MM.1S (cell line): ENCODE data around the gene DDN.

Source experiments
- DNase-seq: peaks from one replicate; pipeline ENCODE4 v3.0.0-alpha.2; 2015
- H2AFZ ChIP-seq: fragments of 300-600 bp; sonication (generic); 2 replicates; pipeline ENCODE4 v1.6.0; 2016; ENCODE audit warnings: antibody characterized with exemption, low read length
- H3F3A ChIP-seq: fragments of 300-600 bp; sonication (generic); 2 replicates; pipeline ENCODE4 v1.6.1; 2016; ENCODE audit warnings: mild to moderate bottlenecking, antibody characterized with exemption, low read length, moderate library complexity, mixed read lengths; ENCODE audit not compliant: insufficient read depth
- H3K27ac ChIP-seq: fragments of 300-600 bp; sonication (generic); 2 replicates; pipeline ENCODE4 v1.5.1; 2016; ENCODE audit warnings: mild to moderate bottlenecking, low read length
- H3K27me3 ChIP-seq: fragments of 300-600 bp; sonication (generic); replicated peaks from 2 replicates; pipeline ENCODE4 v1.6.0; 2016; ENCODE audit warnings: low read length; ENCODE audit not compliant: insufficient read depth
- H3K36me3 ChIP-seq: fragments of 300-600 bp; sonication (generic); replicated peaks from 2 replicates; pipeline ENCODE4 v1.6.1; 2016; ENCODE audit warnings: mild to moderate bottlenecking, low read length, mixed read lengths; ENCODE audit not compliant: insufficient read depth
- H3K4me1 ChIP-seq: fragments of 300-600 bp; sonication (generic); 2 replicates; pipeline ENCODE4 v1.6.1; 2016; ENCODE audit warnings: low read length, mixed read lengths
- H3K4me2 ChIP-seq: fragments of 300-600 bp; sonication (generic); 2 replicates; pipeline ENCODE4 v1.6.0; 2016; ENCODE audit warnings: low read depth, low read length
- H3K4me3 ChIP-seq: fragments of 300-600 bp; sonication (generic); 2 replicates; pipeline ENCODE4 v1.5.1; 2016; ENCODE audit warnings: low read length, mixed read lengths
- H3K79me2 ChIP-seq: fragments of 300-600 bp; sonication (generic); 2 replicates; pipeline ENCODE4 v1.6.1; 2016; ENCODE audit warnings: mixed run types, low read length, mixed read lengths
- H3K9ac ChIP-seq: fragments of 300-600 bp; sonication (generic); 2 replicates; pipeline ENCODE4 v1.6.1; 2016; ENCODE audit warnings: low read length, mixed read lengths
- H3K9me2 ChIP-seq: fragments of 300-600 bp; sonication (generic); replicated peaks from 2 replicates; pipeline ENCODE4 v1.6.1; 2016; ENCODE audit warnings: mild to moderate bottlenecking, low read length, mixed read lengths; ENCODE audit not compliant: insufficient read depth
- H3K9me3 ChIP-seq: fragments of 300-600 bp; sonication (generic); replicated peaks from 2 replicates; pipeline ENCODE4 v1.6.1; 2016; ENCODE audit warnings: mild to moderate bottlenecking, low read length, mixed read lengths; ENCODE audit not compliant: insufficient read depth
- H4K20me1 ChIP-seq: fragments of 300-600 bp; sonication (generic); 2 replicates; pipeline ENCODE4 v1.6.1; 2016; ENCODE audit warnings: mild to moderate bottlenecking, low read length, moderate library complexity, mixed read lengths; ENCODE audit not compliant: insufficient read depth
- CTCF ChIP-seq: fragments of 300-600 bp; sonication (generic); IDR thresholded peaks from 2 replicates; pipeline ENCODE4 v1.5.1; 2016; ENCODE audit warnings: antibody characterized with exemption, low read length, mixed read lengths
- EZH2 ChIP-seq: fragments of 300-600 bp; sonication (generic); optimal IDR thresholded peaks from 2 replicates; pipeline ENCODE3; 2017; ENCODE audit warnings: low read depth, mild to moderate bottlenecking, antibody characterized with exemption, low read length, mixed read lengths
- EZH2phosphoT487 ChIP-seq: fragments of 300-600 bp; sonication (generic); IDR thresholded peaks from 2 replicates; pipeline ENCODE4 v1.6.1; 2018; ENCODE audit warnings: antibody characterized with exemption, low read length

The DDN gene

GRCh38 chr12:49026101-49026500 is 26.9 kb upstream of the DDN start:
- DNase-seq: no peak
- Histone ChIP-seq H3K36me3 (no peaks in the 10 kb centered on the region; the same call in 1 of the 2 replicates), H3K27me3 (no peaks in the 10 kb centered on the region), H3K4me2 (no peak overlapping the region), H3K4me1 (no peaks in the 10 kb centered on the region), H3K9me2 (no peaks in the 10 kb centered on the region), H3F3A (no peaks in the 10 kb centered on the region), H3K79me2 (no peaks in the 10 kb centered on the region), H2AFZ (no peak overlapping the region), H3K4me3 (no peak overlapping the region), H3K9ac (no peak overlapping the region), H3K27ac (no peak overlapping the region), H3K9me3 (no peaks in the 10 kb centered on the region), H4K20me1 (no peaks in the 10 kb centered on the region)
- no peak for TF ChIP-seq EZH2phosphoT487
- no peak for TF ChIP-seq CTCF
- no peak for TF ChIP-seq EZH2

GRCh38 chr12:49025463-49025862 is 26.3 kb upstream of the DDN start:
- Histone ChIP-seq H4K20me1 (no peaks in the 10 kb centered on the region), H3F3A (no peaks in the 10 kb centered on the region), H3K36me3 (no peaks in the 10 kb centered on the region; the same call in 1 of the 2 replicates), H3K79me2 (no peaks in the 10 kb centered on the region), H3K9me3 (no peaks in the 10 kb centered on the region), H2AFZ (no peak overlapping the region), H3K4me3 (no peak overlapping the region), H3K4me1 (no peaks in the 10 kb centered on the region), H3K9me2 (no peaks in the 10 kb centered on the region), H3K9ac (no peak overlapping the region), H3K4me2 (no peak overlapping the region), H3K27ac (no peak overlapping the region), H3K27me3 (no peaks in the 10 kb centered on the region)
- no peak for TF ChIP-seq CTCF
- no peak for TF ChIP-seq EZH2phosphoT487
- TF ChIP-seq EZH2: no peak
- DNase-seq: no peak

DNA sequence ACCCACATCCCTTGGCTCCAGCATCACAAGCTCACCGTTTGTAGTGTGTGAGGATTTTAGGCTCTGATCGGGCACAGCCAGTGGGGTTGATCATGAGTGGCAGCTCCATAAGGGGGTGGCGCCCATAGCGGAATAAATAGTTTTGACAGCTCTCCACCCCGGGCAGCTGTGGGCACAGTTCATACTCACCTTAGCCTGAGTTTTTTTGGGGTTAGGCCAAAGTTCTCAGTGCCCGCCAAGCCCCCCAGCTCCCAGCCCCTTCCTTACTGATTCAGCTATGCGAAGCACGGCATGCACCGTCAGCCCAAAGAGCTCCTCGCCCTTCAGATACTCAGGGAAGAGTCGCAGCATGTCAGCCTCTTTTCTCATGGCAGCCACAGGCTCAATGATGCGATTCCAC is 25.4 kb upstream of the DDN start:
- Histone ChIP-seq H3K9me2 (no peaks in the 10 kb centered on the region), H3K79me2 (no peaks in the 10 kb centered on the region), H3K27me3 (no peaks in the 10 kb centered on the region), H3K36me3 (no peaks in the 10 kb centered on the region; the same call in 1 of the 2 replicates), H3K4me1 (0 out of 2 replicates have a peak, but pooled peaks cover 1% of the 10 kb centered on the region), H4K20me1 (no peaks in the 10 kb centered on the region), H3K9ac (no peak overlapping the region), H3K4me3 (no peak overlapping the region), H3K4me2 (no peak overlapping the region), H3F3A (peaks cover 5% of the 10 kb centered on the region; the same call in 1 of the 2 replicates), H2AFZ (no peak overlapping the region), H3K27ac (no peak overlapping the region), H3K9me3 (no peaks in the 10 kb centered on the region)
- no peak for DNase-seq
- TF ChIP-seq EZH2 (no peak), CTCF (no peak), EZH2phosphoT487 (no peak)
